BLaER1 treated with 17β-estradiol and CSF1 and Interleukin-3, amounts not matched to agents 10 nM and 100 nM (cell line): Measurements from ENCODE around the gene BRIX1.

ENCODE experiments used
- H3K27ac ChIP-seq, 11 experiments: shearing (Covaris generic); formaldehyde crosslinking; 2 replicates each; pipeline ENCODE4 v1.8.1; 2022
- H3K27me3 ChIP-seq, 11 experiments: shearing (Covaris generic); formaldehyde crosslinking; 2 replicates each; pipeline ENCODE4 v1.8.1; 2022
- H3K36me3 ChIP-seq, 11 experiments: shearing (Covaris generic); formaldehyde crosslinking; 2 replicates each; pipeline ENCODE4 v1.8.1; 2022
- H3K4me1 ChIP-seq, 10 experiments: shearing (Covaris generic); formaldehyde crosslinking; 2 replicates each; pipeline ENCODE4 v1.8.1; 2022
- H3K4me2 ChIP-seq, 11 experiments: shearing (Covaris generic); formaldehyde crosslinking; 2 replicates each; pipeline ENCODE4 v1.8.1; 2022
- H3K4me3 ChIP-seq, 10 experiments: shearing (Covaris generic); formaldehyde crosslinking; 2 replicates each; pipeline ENCODE4 v1.8.1; 2022
- H3K9ac ChIP-seq, 11 experiments: shearing (Covaris generic); formaldehyde crosslinking; 2 replicates each; pipeline ENCODE4 v1.8.1; 2022
- H3K9me3 ChIP-seq, 11 experiments: shearing (Covaris generic); formaldehyde crosslinking; replicated peaks in 1 of 11; 2 replicates each; pipeline ENCODE4 v1.8.1; 2022
- H4K20me1 ChIP-seq, 11 experiments: shearing (Covaris generic); formaldehyde crosslinking; 2 replicates each; pipeline ENCODE4 v1.8.1; 2022
- Cebpa-rat ChIP-seq, 11 experiments: shearing (Covaris generic); IDR thresholded peaks; 2 replicates each; pipeline ENCODE4 v1.8.1; 2022

Gene BRIX1

GRCh38 chr5:34923694-34924461 is 8.4 kb downstream of the BRIX1 start:
- no peaks in the 10 kb centered on the region for H3K9me3 ChIP-seq
- peaks cover 10 to 27% (median 20%) of the 10 kb centered on the region in 10 experiments; a peak in 19 of 20 replicates for H3K4me1 ChIP-seq
- TF ChIP-seq Cebpa-rat (IDR thresholded peaks at IDR 0.05): no peak
- no peak overlapping the region for H3K4me3 ChIP-seq
- no peak overlapping the region for H3K27ac ChIP-seq
- H3K9ac ChIP-seq: peak overlapping the region in 1 of 11 experiments; percentile 37; a peak in 1 of 22 replicates
- no peaks in the 10 kb centered on the region for H3K27me3 ChIP-seq
- peaks cover 0 to 85% (median 21%) of the 10 kb centered on the region in 11 experiments; a peak in 16 of 22 replicates for H4K20me1 ChIP-seq
- peaks cover 74 to 93% (median 89%) of the 10 kb centered on the region in 11 experiments for H3K36me3 ChIP-seq
- peak overlapping the region in 4 of 11 experiments; percentile 1 to 27 (median 3); a peak in 1 of 22 replicates for H3K4me2 ChIP-seq

- H3K36me3 ChIP-seq: peaks cover 70 to 87% (median 84%) of the 10 kb centered on the region in 11 experiments
- no peak overlapping the region for H3K9ac ChIP-seq
- peaks cover 11 to 29% (median 20%) of the 10 kb centered on the region in 10 experiments; a peak in 19 of 20 replicates for H3K4me1 ChIP-seq
- no peak overlapping the region for H3K4me2 ChIP-seq
- TF ChIP-seq Cebpa-rat (IDR thresholded peaks at IDR 0.05): no peak
- H3K4me3 ChIP-seq: no peak overlapping the region
- peaks cover 0 to 80% (median 21%) of the 10 kb centered on the region in 11 experiments; a peak in 16 of 22 replicates for H4K20me1 ChIP-seq
- no peaks in the 10 kb centered on the region for H3K9me3 ChIP-seq
- H3K27ac ChIP-seq: no peak overlapping the region
- H3K27me3 ChIP-seq: no peaks in the 10 kb centered on the region
Observed at GRCh38 chr5:34924462-34924765, 8.9 kb downstream of the BRIX1 start.

DNA sequence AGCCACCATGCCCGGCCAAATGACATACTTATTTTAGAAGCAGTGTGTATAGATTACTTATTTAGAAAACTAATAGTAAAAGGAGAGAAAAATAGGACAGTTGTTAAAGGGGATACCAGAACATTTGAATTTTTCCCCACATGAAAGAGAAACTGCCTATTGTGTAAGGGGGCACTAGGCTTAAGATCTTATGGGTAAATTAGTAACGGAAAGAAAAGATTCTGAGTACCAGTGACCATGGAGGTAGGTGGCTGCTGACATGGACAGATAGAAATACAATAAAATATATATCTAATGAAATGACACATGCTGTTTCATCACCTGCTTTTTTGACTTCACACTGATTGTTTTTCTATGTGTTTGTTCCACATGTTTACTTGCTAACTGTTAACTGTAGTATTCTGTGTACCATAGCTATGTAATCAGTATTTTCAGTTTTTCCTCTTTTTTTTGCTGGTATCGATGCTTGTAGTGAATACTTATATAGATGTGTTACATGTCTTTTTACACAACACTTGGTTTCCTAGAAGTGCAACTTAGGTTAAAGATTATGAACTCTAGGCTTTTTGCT is 10.9 kb downstream of the BRIX1 start:
- no peak for TF ChIP-seq Cebpa-rat (IDR thresholded peaks at IDR 0.05)
- H3K4me1 ChIP-seq: peaks cover 21 to 37% (median 29%) of the 10 kb centered on the region in 10 experiments; a peak in 19 of 20 replicates
- peaks cover 50 to 67% (median 64%) of the 10 kb centered on the region in 11 experiments for H3K36me3 ChIP-seq
- H3K4me2 ChIP-seq: no peak overlapping the region
- no peak overlapping the region for H3K4me3 ChIP-seq
- no peaks in the 10 kb centered on the region for H3K9me3 ChIP-seq
- H4K20me1 ChIP-seq: peaks cover 0 to 78% (median 19%) of the 10 kb centered on the region in 11 experiments; a peak in 16 of 22 replicates
- no peak overlapping the region for H3K9ac ChIP-seq
- H3K27ac ChIP-seq: no peak overlapping the region
- no peaks in the 10 kb centered on the region for H3K27me3 ChIP-seq

GRCh38 chr5:34927785-34928184 is 12.3 kb downstream of the BRIX1 start:
- peaks cover 24 to 43% (median 35%) of the 10 kb centered on the region in 10 experiments; a peak in 19 of 20 replicates for H3K4me1 ChIP-seq
- H3K36me3 ChIP-seq: peaks cover 36 to 64% (median 53%) of the 10 kb centered on the region in 11 experiments

GRCh38 chr5:34928267-34928666 is 12.8 kb downstream of the BRIX1 start:
- H3K9ac ChIP-seq: no peak overlapping the region
- H4K20me1 ChIP-seq: peaks cover 2 to 81% (median 27%) of the 10 kb centered on the region in 11 experiments; a peak in 19 of 22 replicates
- TF ChIP-seq Cebpa-rat (IDR thresholded peaks at IDR 0.05): no peak
- no peaks in the 10 kb centered on the region for H3K27me3 ChIP-seq
- peak overlapping the region; percentile 63 to 86 (median 72); a peak in 21 of 22 replicates for H3K4me2 ChIP-seq
- H3K27ac ChIP-seq: no peak overlapping the region
- H3K4me1 ChIP-seq: peaks cover 24 to 40% (median 33%) of the 10 kb centered on the region in 10 experiments; a peak in 19 of 20 replicates
- no peaks in the 10 kb centered on the region for H3K9me3 ChIP-seq
- H3K36me3 ChIP-seq: peaks cover 33 to 64% (median 52%) of the 10 kb centered on the region in 11 experiments
- peak overlapping the region in 1 of 10 experiments; percentile 94; a peak in 1 of 20 replicates for H3K4me3 ChIP-seq

More at GRCh38 chr5:34927785-34928184, 12.3 kb downstream of the BRIX1 start:
- H3K27me3 ChIP-seq: no peaks in the 10 kb centered on the region
- no peak overlapping the region for H3K4me3 ChIP-seq
- peak overlapping the region in 6 of 11 experiments; percentile 67 to 86 (median 75); a peak in 7 of 22 replicates for H3K4me2 ChIP-seq
- no peak overlapping the region for H3K27ac ChIP-seq
- H3K9me3 ChIP-seq: no peaks in the 10 kb centered on the region
- no peak overlapping the region for H3K9ac ChIP-seq
- no peak for TF ChIP-seq Cebpa-rat (IDR thresholded peaks at IDR 0.05)
- H4K20me1 ChIP-seq: peaks cover 0 to 79% (median 23%) of the 10 kb centered on the region in 11 experiments; a peak in 17 of 22 replicates

DNA sequence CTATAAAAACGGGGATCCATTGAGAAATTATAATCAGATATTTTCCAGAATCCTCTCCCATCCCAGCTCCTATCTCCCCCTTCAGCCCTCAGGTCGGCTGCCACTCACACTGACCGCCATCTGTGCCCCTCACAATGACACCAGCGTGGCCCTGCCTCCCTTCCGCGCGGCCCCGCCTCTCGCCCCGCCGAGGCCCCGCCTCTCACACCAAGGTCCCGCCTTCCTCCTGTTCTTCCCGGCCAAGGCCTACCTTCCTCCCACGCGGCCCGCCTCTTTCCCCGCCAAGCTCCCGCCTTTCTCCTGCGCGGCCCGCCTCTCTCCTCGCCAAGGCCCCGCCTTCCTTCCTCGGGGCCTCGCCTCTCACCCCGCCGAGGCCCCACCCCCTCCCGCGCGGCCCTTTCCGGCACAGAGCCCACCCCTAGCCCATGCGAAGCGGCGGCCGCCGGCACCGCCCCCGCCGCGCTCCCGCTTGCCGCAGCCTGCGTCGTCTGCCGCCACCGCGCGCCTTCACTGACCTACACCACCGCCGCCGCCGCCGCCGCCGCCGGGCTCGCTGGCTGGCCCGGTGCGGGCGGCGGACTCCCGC is 13.7 kb downstream of the BRIX1 start, which contains the start of gene DNAJC21:
Gene DNAJC21 (plus strand): TSS at position 426 of the 586 bp plus-strand sequence. CDS start 261 bp downstream, outside the sequence.
- no peak for TF ChIP-seq Cebpa-rat (IDR thresholded peaks at IDR 0.05)
- Histone ChIP-seq H3K4me3 (peak within 1 kb of the TSS; percentile 80 to 97 (median 92)), H3K4me2 (peak within 1 kb of the TSS; percentile 71 to 96 (median 86)), H3K4me1 (peaks cover 24 to 30% (median 28%) of the 10 kb centered on the region in 10 experiments; a peak in 19 of 20 replicates), H3K36me3 (peaks cover 36 to 64% (median 50%) of the 10 kb centered on the region in 11 experiments), H3K27me3 (no peaks in the 10 kb centered on the region), H3K27ac (peak within 1 kb of the TSS; percentile 78 to 95 (median 87)), H3K9me3 (no peaks in the 10 kb centered on the region), H4K20me1 (peaks cover 5 to 81% (median 37%) of the 10 kb centered on the region in 11 experiments; a peak in 19 of 22 replicates), H3K9ac (peak within 1 kb of the TSS; percentile 81 to 95 (median 91))

GRCh38 chr5:34929720-34930461 is 14.4 kb downstream of the BRIX1 start:
- Histone ChIP-seq H4K20me1 (peaks cover 9 to 82% (median 44%) of the 10 kb centered on the region in 11 experiments; a peak in 18 of 22 replicates), H3K4me2 (peak overlapping the region; percentile 71 to 96 (median 86)), H3K4me3 (peak overlapping the region; percentile 80 to 97 (median 92)), H3K27ac (peak overlapping the region; percentile 78 to 95 (median 87)), H3K4me1 (peaks cover 24 to 30% (median 28%) of the 10 kb centered on the region in 10 experiments; a peak in 19 of 20 replicates), H3K36me3 (peaks cover 33 to 64% (median 50%) of the 10 kb centered on the region in 11 experiments), H3K9me3 (no peaks in the 10 kb centered on the region), H3K27me3 (no peaks in the 10 kb centered on the region), H3K9ac (peak overlapping the region; percentile 81 to 95 (median 91))
- no peak for TF ChIP-seq Cebpa-rat (IDR thresholded peaks at IDR 0.05)

DNA sequence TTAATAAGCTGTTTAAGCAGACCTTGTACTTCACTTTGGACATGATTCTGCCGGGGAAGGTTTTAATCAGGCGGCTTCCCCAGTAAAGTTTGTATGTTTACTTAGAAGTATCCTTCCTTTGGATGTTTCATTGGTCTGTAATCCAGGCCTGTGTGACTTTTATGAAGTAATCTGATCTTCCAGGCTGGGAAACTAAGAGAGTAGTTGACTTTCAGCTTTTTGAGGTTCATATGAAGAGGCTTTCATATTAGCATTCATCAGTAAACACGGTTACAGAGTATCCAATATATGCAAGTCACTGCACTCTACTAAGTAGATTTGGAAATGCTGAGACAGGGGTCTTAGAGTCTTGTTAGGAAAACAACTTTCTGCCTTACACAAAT is 14.9 kb downstream of the BRIX1 start:
- peaks cover 30 to 64% (median 50%) of the 10 kb centered on the region in 11 experiments for H3K36me3 ChIP-seq
- H3K4me3 ChIP-seq: peak overlapping the region; percentile 80 to 97 (median 92)
- H4K20me1 ChIP-seq: peaks cover 9 to 82% (median 44%) of the 10 kb centered on the region in 11 experiments; a peak in 19 of 22 replicates
- H3K27me3 ChIP-seq: no peaks in the 10 kb centered on the region
- peak overlapping the region; percentile 78 to 95 (median 87) for H3K27ac ChIP-seq
- peaks cover 24 to 30% (median 28%) of the 10 kb centered on the region in 10 experiments; a peak in 19 of 20 replicates for H3K4me1 ChIP-seq
- peak overlapping the region; percentile 71 to 96 (median 86) for H3K4me2 ChIP-seq
- no peak for TF ChIP-seq Cebpa-rat (IDR thresholded peaks at IDR 0.05)
- no peaks in the 10 kb centered on the region for H3K9me3 ChIP-seq
- peak overlapping the region; percentile 81 to 95 (median 91) for H3K9ac ChIP-seq
